ENCODE data around the gene HK3. TPM values are rescaled to one million over a fixed set of nuclear protein-coding genes. Genes with fewer than 3 reads are reported as not detected.

HK3 gene
- total and polyA plus RNA-seq, 2 of the 8 experiments (the other 6 are each of a cell fraction or from before 2014, with no cell fraction given) = not detected

- 88% methylated on average over 24 of the region's 24 CpGs; no CpG with 5 or more reads in 1 of the 2 experiments for WGBS, 2 experiments (ENCODE audit: extremely low coverage in 1 of 2, insufficient coverage in 1 of 2, insufficient read length in 1 of 2, insufficient replicate concordance in 2 of 2, low coverage in 1 of 2, low lambda C conversion rate in 2 of 2, missing lambda C conversion rate in 1 of 2)
Measured at GRCh38 chr5:176889321-176890280, 9.5 kb downstream of the HK3 start.

More at GRCh38 chr5:176889321-176890280, 9.5 kb downstream of the HK3 start:
- H4K5ac ChIP-seq (ENCODE audit: insufficient read length, low read depth, low read length) = no peak overlapping the region
- no peaks in the 10 kb centered on the region for H3K79me2 ChIP-seq (ENCODE audit: control insufficient read depth in 1 of 2, insufficient read depth in 2 of 2, low read length in 2 of 2)
- H3K27ac ChIP-seq (ENCODE audit: low read depth, low read length) = no peak overlapping the region
- no peak overlapping the region for H3K14ac ChIP-seq (ENCODE audit: insufficient read length)
- H2BK5ac ChIP-seq (ENCODE audit: low read depth, low read length) = no peak overlapping the region; the same call in 1 of the 2 replicates
- H2BK120ac ChIP-seq (replicated peaks; ENCODE audit: low read depth, low read length) = no peak overlapping the region
- no peak overlapping the region for H4K91ac ChIP-seq (replicated peaks; ENCODE audit: insufficient read length, low read length)
- no peak overlapping the region for H3K23ac ChIP-seq (ENCODE audit: insufficient read length)
- H3K36me3 ChIP-seq (ENCODE audit: control insufficient read depth in 2 of 4, insufficient read depth in 4 of 4, low read length in 3 of 4) = no peaks in the 10 kb centered on the region
- no peak overlapping the region for H3K56ac ChIP-seq (replicated peaks; ENCODE audit: insufficient read length, low read depth, low read length)
- no peak overlapping the region for H3K4me3 ChIP-seq (ENCODE audit: extremely low read depth in 1 of 4, insufficient read depth in 2 of 4, low read depth in 3 of 4, low read length in 4 of 4)
- ChIA-PET POLR2A (ENCODE audit: partially characterized antibody) (no interaction called here), CTCF (ENCODE audit: partially characterized antibody) (interaction anchor here (1.7 to 1.9 kb wide), 2 partner anchors 10 to 19 kb away, joined by 5 to 6 read pairs; partner anchors contain the start of gene HK3)
- no peak overlapping the region for H3K4me2 ChIP-seq (ENCODE audit: insufficient read depth in 1 of 2, low read depth in 2 of 2, low read length in 2 of 2)
- H4K8ac ChIP-seq (ENCODE audit: extremely low read depth, insufficient read depth, low read length) = peak overlapping the region; percentile 32; the same call in 1 of the 2 replicates
- H2AK5ac ChIP-seq (ENCODE audit: low read depth, low read length) = no peak overlapping the region
- H2AFZ ChIP-seq (ENCODE audit: low read length) = no peak overlapping the region
- no peak for FAIRE-seq
- H2BK15ac ChIP-seq (ENCODE audit: low read length) = no peak overlapping the region
- H4K20me1 ChIP-seq (replicated peaks in 1 of 2; ENCODE audit: control insufficient read depth in 1 of 2, insufficient read depth in 2 of 2, low read length in 2 of 2) = no peaks in the 10 kb centered on the region
- no peak for TF ChIP-seq FOSL1 (IDR thresholded peaks at IDR 0.05; ENCODE audit: insufficient read depth, low read depth, low read length)
- no peak for TF ChIP-seq RXRA (IDR thresholded peaks at IDR 0.05; ENCODE audit: insufficient read depth, low read depth, low read length)
- no peak for TF ChIP-seq CBX5 (IDR thresholded peaks at IDR 0.05; ENCODE audit: low read depth, low read length)
- no peak for TF ChIP-seq SP2 (IDR thresholded peaks at IDR 0.05; ENCODE audit: low read length)
- no peak overlapping the region for H3K18ac ChIP-seq (ENCODE audit: extremely low read depth, low read length)
- no peaks in the 10 kb centered on the region for H3K9me3 ChIP-seq (ENCODE audit: insufficient read depth in 2 of 2, low read depth in 1 of 2, low read length in 1 of 2)
- H2BK20ac ChIP-seq (ENCODE audit: low read length) = no peak overlapping the region
- no peak overlapping the region for H3K4ac ChIP-seq (replicated peaks; ENCODE audit: insufficient read length, low read depth, low read length)
- H2BK12ac ChIP-seq (ENCODE audit: low read depth, low read length) = no peak overlapping the region
- no peaks in the 10 kb centered on the region for H3K4me1 ChIP-seq (replicated peaks in 1 of 4; ENCODE audit: control insufficient read depth in 3 of 4, insufficient read depth in 4 of 4, low read length in 3 of 4)
- H3K23me2 ChIP-seq (ENCODE audit: low read depth, low read length) = no peaks in the 10 kb centered on the region
- no peak overlapping the region for H3K9ac ChIP-seq (replicated peaks in 1 of 4; ENCODE audit: extremely low read depth in 1 of 4, low read depth in 3 of 4, low read length in 3 of 4)
- DNase-seq (ENCODE audit: low read depth in 1 of 2, low spot score in 2 of 2) = no peak
- no peaks in the 10 kb centered on the region for H3K27me3 ChIP-seq (replicated peaks in 1 of 4; ENCODE audit: control insufficient read depth in 3 of 4, extremely low read depth in 1 of 4, insufficient read depth in 3 of 4, low read length in 3 of 4)
- no peaks in the 10 kb centered on the region for H3K79me1 ChIP-seq (ENCODE audit: low read depth, low read length)

All from H1 (cell line).